HG03280 (cell line): ENCODE data around the gene CALR3.
"Not testable (repeated sequence)": the region's sequence is repeated elsewhere in the genome, so short reads cannot be mapped to it uniquely, and the experiment has no call there.

Experiments
- ATAC-seq: cut with Tn5 transposase; IDR thresholded peaks from one replicate; pipeline ENCODE4 v1.9.1; 2021; ENCODE audit warnings: mild to moderate bottlenecking, moderate library complexity; ENCODE audit not compliant: unreplicated experiment

CALR3 gene

DNA sequence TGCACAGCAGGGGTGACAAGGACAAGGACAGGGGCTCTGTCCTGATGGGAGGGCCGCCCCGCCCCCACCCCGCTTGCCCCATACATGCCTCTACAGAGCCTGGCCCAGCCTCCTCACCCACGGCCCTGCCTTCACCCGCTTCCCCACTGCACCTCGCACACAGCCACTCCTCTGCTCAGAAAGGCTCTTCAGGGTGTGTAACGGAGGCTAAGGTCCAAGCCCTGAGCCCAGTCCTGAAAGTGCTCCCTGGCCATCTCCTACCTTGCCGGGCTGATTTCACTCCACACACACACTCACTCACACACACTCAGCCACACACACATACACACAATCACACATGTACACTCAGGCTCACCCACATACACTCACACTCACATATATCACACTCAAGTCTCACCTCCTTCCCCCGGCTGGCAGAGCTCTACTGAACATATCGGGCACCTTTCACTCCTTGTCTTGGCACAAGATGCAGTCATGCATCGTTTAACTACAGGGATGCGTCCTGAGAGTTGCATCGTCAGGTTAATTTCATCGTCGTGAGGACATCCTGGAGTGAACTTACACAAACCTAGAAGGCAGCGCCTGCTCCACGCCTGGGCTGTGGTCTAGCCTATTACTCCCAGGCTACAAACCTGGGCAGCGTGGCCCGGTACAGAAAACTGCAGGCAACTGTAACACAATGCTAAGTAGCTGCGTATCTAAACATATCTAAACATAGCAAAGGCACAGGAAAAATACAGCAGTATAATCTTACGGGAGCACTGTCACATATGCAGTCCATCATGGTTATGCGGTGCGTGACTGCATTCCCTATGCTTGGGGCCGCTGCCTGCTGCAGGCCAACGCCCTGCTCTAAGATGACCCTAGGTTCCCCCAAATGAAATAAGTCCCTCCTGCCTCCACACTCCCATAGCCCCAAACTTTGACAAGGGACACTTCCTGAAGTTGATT, 37.3 kb downstream of the CALR3 start:
- ATAC-seq, result no peak

DNA sequence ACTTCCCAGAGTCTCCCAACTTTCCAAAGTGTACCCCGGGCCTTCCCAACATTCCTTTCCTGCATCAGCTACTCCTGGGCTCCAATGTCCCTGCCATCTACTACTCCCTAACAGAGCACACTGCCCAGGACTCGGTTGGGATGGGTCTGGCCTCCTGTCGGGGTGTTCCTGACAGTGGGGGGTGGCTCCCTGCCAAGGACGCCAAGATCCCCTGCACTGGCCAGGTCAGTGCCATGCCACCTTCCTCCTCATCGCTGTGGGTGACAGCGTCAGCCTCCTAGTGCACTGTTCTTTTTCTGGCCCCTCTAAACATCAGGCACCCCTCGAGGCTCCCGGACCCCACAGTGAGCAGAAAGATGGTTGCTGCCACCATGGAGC, 38.0 kb downstream of the CALR3 start:
- ATAC-seq, result no peak

DNA sequence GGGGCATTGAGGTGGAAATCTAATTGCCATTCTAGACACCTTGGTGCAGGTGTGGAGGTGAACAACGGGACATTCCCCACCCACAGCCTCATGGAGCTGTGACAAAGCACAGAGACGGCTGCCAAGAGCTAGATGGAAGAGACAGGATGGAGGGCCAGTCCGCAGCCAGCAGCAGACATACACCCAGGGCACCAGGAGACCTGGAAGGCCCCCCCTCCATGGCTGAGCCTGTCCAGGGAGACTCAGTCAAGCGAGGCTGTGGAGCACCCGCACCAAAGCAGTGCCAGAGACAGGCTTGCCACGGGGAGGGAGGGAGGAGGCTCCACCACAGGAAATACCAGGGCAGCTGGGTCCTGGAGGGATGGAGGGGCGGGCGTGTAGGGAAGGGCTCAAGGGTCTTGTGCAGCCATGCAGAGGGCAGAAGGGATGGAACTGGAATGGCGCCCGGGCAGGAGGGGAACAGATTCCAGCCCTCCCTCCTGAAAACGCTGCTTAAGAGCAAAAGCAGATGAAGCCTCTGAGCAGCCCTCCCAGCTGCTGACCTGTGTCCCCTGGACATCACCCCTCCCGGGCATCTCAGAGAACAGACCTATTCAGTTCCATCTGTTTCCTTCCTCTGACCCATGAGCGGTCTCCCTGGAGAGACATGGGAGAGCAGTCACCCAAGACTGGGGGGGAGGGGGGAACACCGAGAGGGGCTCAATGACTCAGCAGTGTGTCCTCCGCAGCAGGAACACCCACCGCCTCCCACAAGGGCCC, 38.6 kb downstream of the CALR3 start:
- no peak for ATAC-seq

DNA sequence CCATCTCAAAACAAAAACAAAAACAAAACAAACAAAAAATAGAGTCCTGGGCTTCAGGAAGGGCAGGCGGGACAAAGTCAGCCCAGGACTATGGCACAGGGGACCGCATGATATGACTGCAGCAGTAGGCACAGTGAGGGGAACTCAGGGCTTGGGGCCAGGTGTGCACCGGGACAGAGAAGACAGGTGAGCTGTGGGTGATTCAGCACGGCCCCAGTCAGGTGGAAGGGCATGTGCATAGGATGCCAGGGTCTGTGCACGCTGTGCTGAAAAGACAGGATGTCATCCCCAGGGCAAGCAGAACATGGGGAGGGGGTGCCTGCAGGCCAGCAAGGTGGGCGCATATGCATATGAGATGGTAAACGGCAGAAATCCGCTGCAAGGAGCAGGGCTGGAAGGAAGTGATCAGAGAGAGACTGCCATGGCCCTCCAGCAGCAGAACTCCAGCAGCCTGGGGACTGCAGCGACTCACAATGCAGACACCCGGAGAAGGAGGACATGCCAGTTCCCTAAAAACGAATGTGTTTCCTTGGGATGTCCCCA, 39.2 kb downstream of the CALR3 start:
- no peak for ATAC-seq

DNA sequence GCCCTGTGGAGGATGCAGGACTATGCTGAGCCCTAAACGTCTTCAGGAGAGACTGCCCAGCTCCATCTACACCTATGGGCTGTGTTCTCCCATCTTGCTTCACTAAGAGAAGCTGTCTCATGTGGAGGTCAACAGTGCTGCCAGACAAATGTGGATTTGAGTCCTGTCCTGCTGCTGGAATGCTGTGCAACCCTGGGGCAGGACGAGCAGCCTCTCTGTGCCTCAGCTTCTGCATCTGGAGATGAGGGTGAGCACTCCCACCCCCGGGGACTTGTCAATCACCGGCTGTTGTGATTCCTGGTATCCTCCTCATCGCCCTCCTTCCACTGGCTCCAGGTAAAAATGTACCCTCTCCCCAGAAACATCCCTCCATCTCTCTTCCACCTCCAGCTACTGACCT, 40.5 kb downstream of the CALR3 start:
- no peak for ATAC-seq

DNA sequence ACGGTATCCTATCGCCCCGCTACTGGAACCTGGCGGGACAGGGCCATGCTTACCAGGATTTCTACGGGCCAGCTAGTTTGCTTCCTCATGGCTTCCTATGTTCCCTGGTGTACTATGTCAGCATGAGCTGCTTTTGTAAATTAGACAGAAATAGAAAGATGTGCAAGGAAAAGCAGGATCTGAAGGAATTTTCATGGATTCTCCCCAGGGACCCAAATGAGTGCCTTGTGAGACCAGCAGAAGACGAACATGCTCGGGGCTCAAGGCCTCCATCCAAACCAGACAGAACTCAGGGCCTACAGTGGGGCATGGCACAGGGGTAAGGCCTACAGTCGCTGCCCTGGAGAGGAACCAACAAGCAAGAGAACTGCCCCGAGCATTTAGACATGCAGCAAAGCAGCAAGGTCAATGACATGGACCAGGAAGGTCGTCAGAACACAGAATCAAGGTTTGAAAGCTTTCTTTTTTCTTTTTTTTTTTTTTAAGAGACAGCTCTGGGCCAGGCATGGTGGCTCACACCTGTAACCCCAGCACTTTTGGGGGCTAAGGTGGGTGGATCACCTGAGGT, 41.5 kb downstream of the CALR3 start:
- ATAC-seq, result no peak

DNA sequence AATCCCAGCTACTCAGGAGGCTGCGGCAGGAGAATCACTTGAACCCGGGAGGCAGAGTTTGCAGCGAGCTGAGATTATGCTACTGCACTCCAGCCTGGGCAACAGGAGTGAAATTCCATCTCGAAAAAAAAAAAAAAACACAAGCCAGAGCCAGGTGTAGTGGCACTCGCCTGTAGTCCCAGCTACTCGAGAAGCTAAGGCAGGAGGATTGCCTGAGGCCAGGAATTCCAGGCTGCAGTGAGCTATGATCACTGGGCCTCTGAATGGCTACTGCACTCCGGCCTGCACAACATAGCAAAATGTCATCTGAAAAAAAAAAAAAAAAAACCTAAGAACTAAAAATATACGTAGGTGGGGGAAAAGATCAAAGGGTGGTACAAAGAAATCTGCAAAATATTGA, 43.6 kb downstream of the CALR3 start:
- no peak for ATAC-seq

DNA sequence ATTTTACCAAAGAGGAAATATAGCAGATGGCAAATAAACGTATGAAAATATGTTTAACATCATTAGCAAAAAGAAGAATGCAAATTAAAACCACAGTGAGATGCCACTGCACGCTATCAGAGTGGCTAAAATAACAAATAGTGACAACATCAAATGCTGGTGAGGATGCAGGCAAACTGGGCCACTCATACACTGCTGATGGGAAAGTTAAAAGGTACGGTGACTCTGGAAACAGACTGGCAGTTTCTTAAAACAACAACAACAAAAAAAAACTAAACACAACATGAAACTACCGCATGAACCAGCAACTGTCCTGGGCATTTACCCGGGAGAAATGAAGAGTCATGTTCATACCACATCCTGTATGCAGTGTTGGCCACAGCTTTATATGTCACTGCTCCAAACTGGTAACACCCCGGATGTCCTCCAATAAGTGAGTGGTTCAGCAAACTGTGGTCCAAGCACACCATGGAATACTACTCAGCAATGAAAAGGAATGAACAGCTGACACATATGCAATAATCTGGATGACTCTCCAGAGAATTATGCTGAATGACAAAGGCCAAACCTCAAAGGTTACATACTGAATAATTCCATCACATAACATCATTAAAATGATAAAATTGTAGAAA, 46.5 kb downstream of the CALR3 start:
- peak; percentile 33 for ATAC-seq

DNA sequence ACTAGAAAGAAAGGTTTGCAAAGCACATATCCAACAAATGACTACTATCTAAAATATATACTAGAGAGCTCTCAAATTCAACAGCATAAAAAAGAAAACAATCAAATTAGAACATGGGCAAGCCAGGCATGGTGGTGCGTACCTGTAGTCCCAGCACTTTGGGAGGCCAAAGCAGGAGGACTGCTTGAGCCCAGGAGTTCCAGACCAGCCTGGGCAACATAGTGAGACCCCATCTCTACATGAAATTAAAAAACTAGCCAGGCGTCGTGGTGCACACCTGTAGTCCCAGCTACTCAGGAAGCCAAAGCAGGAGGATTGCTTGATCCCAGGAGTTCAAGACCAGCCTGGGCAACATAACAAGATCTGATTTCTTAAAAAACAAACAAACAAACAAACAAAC, 47.1 kb downstream of the CALR3 start:
- not testable (repeated sequence) for ATAC-seq

DNA sequence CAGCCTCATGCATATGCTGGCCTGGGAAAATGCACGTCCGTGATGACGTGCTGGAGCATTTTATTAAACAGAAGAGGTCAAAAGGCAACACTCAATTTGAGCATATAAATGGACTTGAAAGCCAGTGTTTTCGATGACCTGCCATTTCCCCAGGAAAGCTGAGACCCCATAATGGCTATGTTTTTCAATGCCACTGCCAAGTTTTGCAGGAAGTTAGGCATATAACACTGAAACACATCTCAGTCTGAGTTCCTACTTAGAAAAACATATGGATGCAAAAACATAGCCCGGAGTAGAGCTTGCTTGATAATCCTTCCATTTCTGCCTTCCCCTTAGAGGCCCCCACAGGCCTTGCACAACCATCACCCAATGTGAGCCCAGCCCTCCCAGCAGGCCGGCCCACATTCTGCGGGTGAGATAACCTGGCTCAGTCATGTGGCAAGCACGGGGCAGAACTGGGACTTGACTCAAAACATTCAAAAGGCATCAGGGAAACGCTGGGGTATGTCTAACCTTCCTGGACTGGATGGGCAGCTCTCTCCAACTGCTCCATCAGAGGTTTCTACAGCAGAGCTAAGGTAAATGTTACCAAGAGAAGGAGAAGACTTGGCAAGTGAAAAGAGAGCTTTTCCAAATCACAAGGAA, 49.1 kb downstream of the CALR3 start:
- no peak for ATAC-seq

DNA sequence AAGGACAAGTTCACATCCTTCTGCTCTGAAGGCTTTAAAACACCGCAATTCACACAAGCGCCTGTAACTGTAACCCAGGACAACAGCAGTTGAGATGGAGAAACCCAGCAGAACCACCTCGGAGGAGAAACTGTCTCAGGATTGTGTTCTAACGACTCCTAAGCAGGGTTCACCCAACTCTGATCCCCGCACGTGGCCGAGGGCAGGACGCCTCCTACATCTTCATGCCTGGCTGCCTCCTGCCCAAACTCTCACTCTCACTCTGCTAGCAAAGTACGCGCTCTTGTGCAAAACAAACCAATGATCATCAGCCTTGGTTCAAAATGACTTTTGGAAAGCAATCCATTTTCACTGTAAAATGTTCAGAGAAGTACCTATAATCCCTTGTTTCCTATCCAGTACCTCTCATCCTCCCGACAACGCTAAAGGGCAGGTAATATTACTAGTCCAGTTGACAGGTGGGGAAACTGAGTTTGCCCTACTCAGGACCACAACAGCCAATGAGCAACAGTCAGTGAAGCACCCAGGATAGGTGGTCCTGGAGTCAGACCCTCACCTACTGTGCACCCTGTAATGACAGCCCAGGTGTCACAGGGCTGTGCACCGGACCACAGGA, 49.8 kb downstream of the CALR3 start:
- peak; percentile 27 for ATAC-seq

DNA sequence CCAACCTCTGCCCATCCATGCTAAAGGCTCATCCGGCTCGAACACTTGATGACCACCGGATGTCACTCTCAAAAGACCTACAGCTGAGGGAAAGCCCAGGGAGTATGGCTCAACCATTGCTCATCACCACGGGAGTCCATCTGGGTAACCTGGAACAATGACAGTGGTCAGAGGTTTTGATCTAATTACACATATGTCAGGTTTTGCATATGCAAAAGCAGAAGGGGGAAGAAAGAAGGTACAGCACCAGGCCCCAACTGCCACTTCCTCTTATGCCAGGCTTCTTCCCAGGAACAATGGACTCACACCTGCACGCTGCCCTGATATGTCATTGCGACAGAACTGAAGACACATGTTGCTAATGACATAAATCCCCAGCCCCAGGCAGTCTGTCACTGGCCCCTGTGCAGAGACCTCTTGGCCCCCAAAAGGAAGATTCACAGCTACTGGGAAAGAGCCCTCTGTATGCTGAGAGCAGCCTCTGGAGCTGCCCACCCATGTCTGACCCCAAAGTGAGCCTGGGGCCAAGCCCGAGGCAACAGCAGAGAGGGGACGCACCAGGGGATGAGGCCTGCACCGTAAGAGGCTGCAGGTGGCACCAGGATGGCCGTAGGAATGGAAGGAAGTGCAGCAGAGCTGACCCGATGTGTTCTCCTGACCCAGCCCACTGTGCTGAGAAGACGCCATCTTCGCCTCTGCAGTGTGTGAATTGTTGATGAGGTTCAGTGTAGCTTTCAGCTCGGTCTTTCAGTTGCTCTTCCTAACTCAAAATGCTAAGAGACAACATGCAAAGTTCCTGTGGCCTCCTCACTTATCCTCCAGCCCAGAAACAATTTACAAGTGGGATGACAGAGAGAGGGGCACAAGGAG, 50.5 kb downstream of the CALR3 start:
- ATAC-seq, result peak; percentile 34

DNA sequence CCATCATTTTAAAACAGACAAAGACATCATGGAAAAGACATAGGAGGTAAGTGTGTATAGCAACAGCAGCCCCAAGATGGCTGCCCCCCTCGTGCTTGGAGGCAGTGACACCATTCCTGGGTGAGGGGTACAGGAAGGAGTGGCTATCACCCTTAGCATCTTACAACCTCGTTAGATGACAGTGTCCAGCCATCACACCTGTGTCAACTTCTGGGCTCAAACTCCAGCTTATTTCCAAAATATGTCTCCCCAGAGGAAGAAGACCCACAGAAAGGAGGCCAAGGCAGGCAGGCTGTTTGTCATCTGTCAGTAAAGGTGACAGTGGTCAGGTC, 51.7 kb downstream of the CALR3 start:
- no peak for ATAC-seq

DNA sequence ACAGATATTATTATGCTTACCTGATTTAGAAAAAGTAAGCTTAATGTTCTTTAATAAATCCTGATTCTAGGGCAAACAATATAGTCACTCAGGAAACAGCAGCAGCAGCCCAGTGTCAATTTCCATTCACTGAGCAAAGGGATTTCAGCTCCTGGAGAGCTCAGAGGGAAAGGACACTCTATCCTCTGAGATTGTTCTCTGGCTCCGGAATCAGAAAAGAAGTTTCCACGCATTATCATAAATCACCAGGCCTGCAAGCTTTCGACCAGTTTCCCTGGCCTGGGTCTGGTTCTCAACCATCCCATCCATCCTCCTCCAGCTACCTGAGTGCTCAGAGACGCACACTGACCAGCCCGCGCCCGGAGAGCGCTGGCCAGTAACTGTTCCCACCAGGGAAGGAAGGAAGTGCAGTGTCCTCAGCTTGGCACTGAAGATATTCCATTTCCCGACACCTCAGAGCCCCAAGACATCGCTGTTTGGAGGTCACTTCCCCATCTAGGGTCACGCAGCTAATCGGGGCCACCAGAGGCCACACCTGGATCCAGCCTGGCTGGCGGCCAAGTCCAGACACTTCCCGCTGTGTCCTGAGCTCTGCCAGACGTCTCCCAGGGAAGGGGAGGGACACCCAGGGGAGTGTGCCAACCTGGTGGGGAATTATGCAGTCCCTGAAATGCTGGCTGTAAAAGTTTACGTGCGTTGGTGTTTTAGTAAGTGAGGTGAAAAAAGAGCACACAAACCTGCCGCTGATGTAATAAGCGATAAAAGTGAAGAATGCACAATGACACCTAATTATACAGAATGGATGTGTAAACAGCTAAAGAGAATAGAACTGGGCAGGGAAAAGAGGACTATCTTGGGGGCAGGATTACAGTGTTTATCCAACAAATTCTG, 53.3 kb downstream of the CALR3 start:
- ATAC-seq, result no peak

DNA sequence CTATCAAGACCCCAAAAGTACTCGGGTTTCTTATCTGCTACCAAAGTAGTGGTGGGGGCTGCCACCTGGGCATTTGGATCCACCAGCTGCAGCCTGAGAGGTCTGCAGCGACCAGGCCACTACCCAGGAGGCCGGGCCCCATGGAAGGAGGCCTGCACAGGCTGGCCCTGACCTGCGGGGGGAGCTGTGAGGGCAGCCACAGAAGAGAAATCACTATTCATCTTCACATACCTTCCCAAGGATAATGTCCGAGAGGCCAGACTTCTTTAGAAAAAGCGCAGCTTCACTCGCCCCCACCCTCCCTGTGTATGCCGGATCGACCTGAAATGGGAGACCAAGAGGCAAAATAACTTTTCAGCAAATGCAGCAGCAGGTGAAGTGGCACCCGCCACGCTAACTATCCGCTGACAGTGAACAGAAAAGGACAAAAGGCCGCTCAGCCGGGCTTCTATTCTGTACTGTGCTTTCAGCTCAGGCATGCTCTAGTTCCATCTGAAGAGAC, 54.3 kb downstream of the CALR3 start:
- no peak for ATAC-seq

DNA sequence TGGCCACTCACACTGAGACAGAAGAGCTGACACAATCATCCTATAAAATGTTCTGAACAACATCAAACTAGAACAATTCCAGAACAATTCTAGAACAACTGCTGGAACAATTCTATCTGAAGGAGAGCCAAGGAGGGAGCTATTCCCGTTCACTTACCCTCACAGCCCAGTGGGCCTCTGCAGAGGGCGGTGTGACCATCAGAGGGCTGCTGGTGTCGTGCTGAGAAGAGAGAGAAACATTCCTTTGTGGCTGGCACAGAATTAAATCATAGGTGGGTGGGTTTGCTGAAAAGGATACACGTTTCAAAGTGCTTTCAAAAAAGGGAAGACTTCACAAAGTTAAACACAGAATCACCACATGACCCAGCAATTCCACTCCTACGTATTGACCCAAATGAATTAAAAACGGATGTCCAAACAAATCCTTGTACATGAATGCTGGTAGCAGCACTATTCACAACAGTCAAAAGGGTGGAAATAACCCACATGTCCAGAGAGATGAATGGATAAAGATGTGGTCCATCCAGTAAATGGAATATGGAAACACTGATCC, 59.1 kb downstream of the CALR3 start:
- ATAC-seq, result no peak

DNA sequence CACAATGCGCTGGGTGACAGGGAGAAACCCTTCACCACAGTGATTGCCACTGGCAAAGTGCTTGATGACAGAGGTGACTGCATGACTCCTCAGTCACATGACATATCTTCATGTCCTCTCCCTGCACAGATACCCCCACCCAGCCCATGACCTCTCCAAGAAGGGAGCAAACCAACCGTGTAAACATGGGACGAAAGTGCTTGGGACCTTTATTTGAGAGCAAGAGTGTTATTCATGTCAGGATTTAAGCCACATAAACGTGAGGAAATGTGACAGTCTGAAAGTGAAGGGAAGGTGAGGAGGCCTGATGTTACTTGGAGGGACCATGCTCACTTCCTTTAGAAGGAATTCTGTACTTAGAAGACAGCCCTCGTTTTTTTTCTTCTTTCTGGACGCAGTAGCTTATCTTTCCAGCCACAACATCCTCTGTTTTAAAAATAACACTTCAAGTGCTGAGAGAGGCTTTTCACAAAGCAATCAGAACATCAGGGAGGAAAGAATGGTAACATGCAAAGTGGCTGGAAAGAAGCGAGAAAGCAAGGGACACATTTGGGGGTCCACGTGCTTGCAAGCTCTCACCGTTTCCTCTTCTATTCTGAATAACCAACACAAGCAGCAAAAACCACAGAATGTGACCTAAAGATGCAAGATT, 59.8 kb downstream of the CALR3 start:
- no peak for ATAC-seq
